Measurements from ENCODE around the gene DLK1.

DNA sequence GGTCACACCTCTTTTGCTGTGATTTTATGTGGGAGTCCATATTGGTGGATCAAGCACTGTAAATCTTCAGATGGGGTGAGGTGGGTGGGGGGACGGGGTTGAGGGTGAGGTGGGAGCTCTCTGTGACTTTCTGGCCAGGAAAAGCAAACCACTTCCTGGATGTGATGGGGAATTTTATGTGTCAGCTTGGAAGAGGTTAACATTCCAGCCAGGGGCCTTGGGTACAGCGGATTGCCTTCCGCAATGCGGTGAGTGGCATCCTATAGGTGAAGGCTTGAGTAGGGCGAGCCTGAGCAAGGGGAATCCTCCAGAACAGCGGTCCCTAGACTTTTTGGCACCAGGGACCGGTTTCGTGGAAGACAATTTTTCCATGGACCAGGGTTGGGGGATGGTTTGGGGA is 36.2 kb downstream of the DLK1 start:
- TF ChIP-seq POLR2A (IDR thresholded peaks at IDR 0.05; ENCODE audit: low read length): no peak
- TF ChIP-seq GATA1 (IDR thresholded peaks at IDR 0.05; ENCODE audit: low read depth, low read length): no peak
